Fibroblast of lung (primary cell): ENCODE measurements around the gene ZFYVE28. TPM values are rescaled to one million over a fixed set of nuclear protein-coding genes. Genes with fewer than 3 reads are reported as not detected.

ENCODE experiments used
- DNase-seq, 2 donors: peaks; one replicate each; pipeline versions ENCODE4 v3.0.0 to v3.0.0-alpha.2; 2010; ENCODE audit warnings: low read depth in 2 of 2
- H2AFZ ChIP-seq: 2 replicates; pipeline ENCODE4 v1.5.1; 2012; ENCODE audit warnings: low read length, control low read depth, inconsistent platforms
- H3K27ac ChIP-seq: 2 replicates; pipeline ENCODE4 v1.5.1; 2011; ENCODE audit warnings: low read length, control low read depth; ENCODE audit not compliant: insufficient read depth
- H3K27me3 ChIP-seq: 2 replicates; pipeline ENCODE4 v1.5.1; 2011; ENCODE audit warnings: mild to moderate bottlenecking, low read length; ENCODE audit not compliant: control insufficient read depth, insufficient read depth
- H3K36me3 ChIP-seq: 2 replicates; pipeline ENCODE4 v1.5.1; 2011; ENCODE audit warnings: low read length; ENCODE audit not compliant: control insufficient read depth, insufficient read depth
- H3K4me1 ChIP-seq: 2 replicates; pipeline ENCODE4 v1.5.1; 2011; ENCODE audit warnings: low read length; ENCODE audit not compliant: control insufficient read depth, insufficient read depth; ENCODE audit errors: extremely low read depth
- H3K4me2 ChIP-seq: 2 replicates; pipeline ENCODE4 v1.5.1; 2011; ENCODE audit warnings: low read length, control low read depth; ENCODE audit not compliant: insufficient read depth; ENCODE audit errors: extremely low read depth
- H3K4me3 ChIP-seq, 4 experiments: fragments of 200-600 bp in 1 of 4; sonication (generic) in 1 of 4; replicated peaks in 1 of 4; 2 replicates each; pipeline ENCODE4 v1.5.1; 2011 to 2016; ENCODE audit warnings: low read length in 4 of 4, low read depth in 3 of 4, mild to moderate bottlenecking in 3 of 4, control low read depth in 2 of 4, inconsistent platforms in 1 of 4, mixed read lengths in 1 of 4; ENCODE audit not compliant: insufficient read depth in 1 of 4; ENCODE audit errors: control extremely low read depth in 1 of 4
- H3K79me2 ChIP-seq: 2 replicates; pipeline ENCODE4 v1.5.1; 2012; ENCODE audit warnings: mild to moderate bottlenecking, low read length, inconsistent platforms; ENCODE audit not compliant: control insufficient read depth, insufficient read depth
- H3K9ac ChIP-seq: 2 replicates; pipeline ENCODE4 v1.5.1; 2011; ENCODE audit warnings: mild to moderate bottlenecking, low read length, control low read depth; ENCODE audit not compliant: insufficient read depth
- H3K9me3 ChIP-seq: 2 replicates; pipeline ENCODE4 v1.5.1; 2012; ENCODE audit warnings: low read depth, low read length; ENCODE audit not compliant: control insufficient read depth, insufficient read depth
- H4K20me1 ChIP-seq: 2 replicates; pipeline ENCODE4 v1.5.1; 2011; ENCODE audit warnings: low read length; ENCODE audit not compliant: control insufficient read depth, insufficient read depth; ENCODE audit errors: extremely low read depth
- EZH2 ChIP-seq: IDR thresholded peaks from 2 replicates; pipeline ENCODE4 v1.5.1; 2012; ENCODE audit warnings: low read length, control low read depth, mild to moderate bottlenecking; ENCODE audit errors: missing control alignments
- polyA plus RNA-seq, 2 donors: library from polyadenylated mRNA; depleted of rRNA in 1 of 2; stranded (reverse) in 1 of 2; unstranded in 1 of 2; fragments of >200 nt; gene quantifications; 2 replicates each; pipeline ENCODE4 v1.2.1, GENCODE V29; 2011 to 2012; ENCODE audit warnings: missing spikeins in 1 of 2
- total RNA-seq: library from RNA; depleted of rRNA; stranded (reverse); fragments of >200 nt; gene quantifications from 2 replicates; pipeline ENCODE4 v1.2.1, GENCODE V29; 2014
- TF ChIP-seq, protein P1 (sequence below), 2 donors: IDR thresholded peaks in 1 of 2; conservative IDR thresholded peaks in 1 of 2; 1 replicate in 1 of 2; 2 replicates in 1 of 2; pipeline ENCODE4 v1.5.1; 2011 to 2012; ENCODE audit warnings: low read length in 2 of 2, control low read depth in 1 of 2, inconsistent platforms in 1 of 2, low read depth in 1 of 2, mild to moderate bottlenecking in 1 of 2

ZFYVE28 gene
- total and polyA plus RNA-seq, 2 donors (not counting 1 experiment from before 2014, with no cell fraction given): 2.4 to 11.6 TPM

DNA sequence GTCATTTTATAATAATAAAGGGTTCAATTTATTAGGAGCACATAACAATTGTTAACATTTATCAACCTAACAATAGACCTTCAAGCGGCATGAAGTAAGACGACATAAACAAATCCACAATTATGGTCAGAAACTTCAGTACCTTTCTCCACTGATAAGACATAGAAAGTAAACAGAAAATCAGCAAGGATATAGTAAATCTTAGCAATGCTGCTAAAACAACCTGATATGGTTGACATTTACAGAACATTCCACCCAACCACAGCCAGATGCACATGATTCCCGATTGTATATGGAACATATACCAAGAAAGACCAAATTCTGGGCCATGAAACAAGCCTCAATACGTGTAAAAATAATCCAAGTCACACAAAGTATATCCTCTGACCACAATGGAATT is 71.3 kb downstream of the ZFYVE28 start:
- no peak for TF ChIP-seq EZH2
- TF ChIP-seq, protein P1, sequence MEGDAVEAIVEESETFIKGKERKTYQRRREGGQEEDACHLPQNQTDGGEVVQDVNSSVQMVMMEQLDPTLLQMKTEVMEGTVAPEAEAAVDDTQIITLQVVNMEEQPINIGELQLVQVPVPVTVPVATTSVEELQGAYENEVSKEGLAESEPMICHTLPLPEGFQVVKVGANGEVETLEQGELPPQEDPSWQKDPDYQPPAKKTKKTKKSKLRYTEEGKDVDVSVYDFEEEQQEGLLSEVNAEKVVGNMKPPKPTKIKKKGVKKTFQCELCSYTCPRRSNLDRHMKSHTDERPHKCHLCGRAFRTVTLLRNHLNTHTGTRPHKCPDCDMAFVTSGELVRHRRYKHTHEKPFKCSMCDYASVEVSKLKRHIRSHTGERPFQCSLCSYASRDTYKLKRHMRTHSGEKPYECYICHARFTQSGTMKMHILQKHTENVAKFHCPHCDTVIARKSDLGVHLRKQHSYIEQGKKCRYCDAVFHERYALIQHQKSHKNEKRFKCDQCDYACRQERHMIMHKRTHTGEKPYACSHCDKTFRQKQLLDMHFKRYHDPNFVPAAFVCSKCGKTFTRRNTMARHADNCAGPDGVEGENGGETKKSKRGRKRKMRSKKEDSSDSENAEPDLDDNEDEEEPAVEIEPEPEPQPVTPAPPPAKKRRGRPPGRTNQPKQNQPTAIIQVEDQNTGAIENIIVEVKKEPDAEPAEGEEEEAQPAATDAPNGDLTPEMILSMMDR (conservative IDR thresholded peaks at IDR 0.05 in 1 of 2, IDR thresholded peaks at IDR 0.05 in 1 of 2; ENCODE audit: low read depth in 1 of 2, low read length in 2 of 2): no peak
- Histone ChIP-seq H3K9me3 (no peaks in the 10 kb centered on the region), H4K20me1 (no peaks in the 10 kb centered on the region), H3K9ac (no peak overlapping the region), H3K27me3 (no peaks in the 10 kb centered on the region), H3K4me2 (no peak overlapping the region), H3K4me1 (no peaks in the 10 kb centered on the region), H3K4me3 (no peak overlapping the region), H2AFZ (no peak overlapping the region), H3K27ac (no peak overlapping the region), H3K79me2 (no peaks in the 10 kb centered on the region), H3K36me3 (no peaks in the 10 kb centered on the region)
- no peak for DNase-seq

DNA sequence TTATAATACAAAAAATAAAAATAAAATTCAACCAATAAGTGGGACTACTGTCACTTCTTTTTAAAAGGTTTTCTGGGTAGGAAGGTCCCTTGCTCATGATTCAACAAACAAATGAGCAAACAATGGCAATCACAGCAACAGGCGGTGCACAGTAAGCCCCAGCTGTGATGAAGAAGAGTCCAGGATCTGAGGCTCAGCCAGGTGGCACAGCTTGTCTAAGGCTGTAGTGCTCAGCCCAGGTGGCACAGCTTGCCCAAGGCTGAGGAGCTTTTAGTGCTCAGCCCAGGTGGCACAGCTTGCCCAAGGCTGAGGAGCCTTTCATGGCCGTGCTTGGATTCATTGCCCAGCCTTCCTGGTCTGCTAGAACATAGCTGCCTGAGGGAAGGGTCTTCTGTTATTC is 75.0 kb downstream of the ZFYVE28 start:
- Histone ChIP-seq H3K27ac (no peak overlapping the region), H3K36me3 (no peaks in the 10 kb centered on the region), H3K4me3 (no peak overlapping the region), H2AFZ (no peak overlapping the region), H3K4me2 (no peak overlapping the region), H3K9ac (no peak overlapping the region), H4K20me1 (no peaks in the 10 kb centered on the region), H3K4me1 (no peaks in the 10 kb centered on the region), H3K79me2 (no peaks in the 10 kb centered on the region), H3K27me3 (no peaks in the 10 kb centered on the region), H3K9me3 (no peaks in the 10 kb centered on the region)
- DNase-seq: no peak
- TF ChIP-seq, protein P1 (conservative IDR thresholded peaks at IDR 0.05 in 1 of 2, IDR thresholded peaks at IDR 0.05 in 1 of 2; ENCODE audit: low read depth in 1 of 2, low read length in 2 of 2): no peak
- TF ChIP-seq EZH2: no peak

DNA sequence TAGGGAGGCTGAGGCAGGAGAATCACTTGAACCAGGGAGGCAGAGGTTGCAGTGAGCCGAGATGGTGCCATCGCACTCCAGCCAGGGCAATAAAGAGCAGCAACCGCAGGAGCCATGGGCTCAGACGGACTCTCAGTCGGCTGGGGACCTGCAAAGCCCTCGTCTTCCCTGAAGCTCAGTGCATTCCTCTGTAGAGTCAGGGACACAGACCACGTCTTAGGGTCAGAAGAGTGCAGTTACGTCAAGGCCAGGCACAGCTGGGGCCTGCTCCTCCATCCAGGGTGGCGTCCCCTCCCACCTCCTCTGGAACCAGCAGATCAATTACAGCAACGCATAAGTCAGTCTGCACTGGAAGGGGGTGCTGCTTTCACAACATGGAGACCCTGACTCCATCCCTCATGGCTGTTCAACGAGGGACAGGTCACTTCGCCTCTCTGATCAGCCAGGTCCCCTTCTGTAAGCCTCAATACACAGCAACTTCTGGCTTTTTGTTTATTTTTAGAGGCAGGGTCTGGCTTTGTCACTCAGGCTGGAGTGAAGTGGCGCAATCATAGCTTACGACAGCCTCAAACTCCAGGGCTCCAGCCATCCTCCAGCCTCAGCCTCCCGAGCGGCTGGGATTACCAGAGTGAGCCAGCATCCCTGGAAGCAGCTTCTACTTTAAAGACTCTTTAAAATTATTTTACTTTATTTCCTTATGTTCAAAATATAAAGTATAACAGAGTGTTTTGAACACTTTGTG is 76.4 kb downstream of the ZFYVE28 start:
- H3K4me1 ChIP-seq: no peaks in the 10 kb centered on the region
- H3K79me2 ChIP-seq: no peaks in the 10 kb centered on the region
- no peak overlapping the region for H3K4me3 ChIP-seq
- no peak for TF ChIP-seq EZH2
- TF ChIP-seq, protein P1 (conservative IDR thresholded peaks at IDR 0.05 in 1 of 2, IDR thresholded peaks at IDR 0.05 in 1 of 2; ENCODE audit: low read depth in 1 of 2, low read length in 2 of 2): no peak
- no peak overlapping the region for H3K27ac ChIP-seq
- no peak for DNase-seq
- H3K9me3 ChIP-seq: no peaks in the 10 kb centered on the region
- H3K9ac ChIP-seq: no peak overlapping the region
- no peaks in the 10 kb centered on the region for H3K36me3 ChIP-seq
- no peaks in the 10 kb centered on the region for H3K27me3 ChIP-seq
- H4K20me1 ChIP-seq: no peaks in the 10 kb centered on the region
- H2AFZ ChIP-seq: no peak overlapping the region
- H3K4me2 ChIP-seq: no peak overlapping the region
